Activated B cell treated with CpG ODN at 0.5 μM for 24 hours (primary cell): ENCODE results near the gene ALDH1L2. TPM values are rescaled to one million over a fixed set of nuclear protein-coding genes. Genes with fewer than 3 reads are reported as not detected.

Source experiments
- ATAC-seq: fragments of 200-7000 bp; cut with Tn5 transposase; one replicate; pipeline ENCODE4 v1.10.0; 2021; ENCODE audit warnings: low read depth, mild to moderate bottlenecking, moderate library complexity
- CTCF ChIA-PET: fragments of 350-600 bp; sonication (Branson Sonifier 250); formaldehyde crosslinking; loops from one replicate; lab custom pipeline; 2021; ENCODE audit warnings: antibody characterized with exemption; lab: Charles Lee
- POLR2A ChIA-PET: fragments of 350-600 bp; sonication (Branson Sonifier 250); formaldehyde crosslinking; loops from one replicate; lab custom pipeline; 2021; ENCODE audit warnings: antibody characterized with exemption; lab: Charles Lee
- DNase-seq: peaks from one replicate; pipeline ENCODE4 v3.0.0; 2022
- H3K27ac Mint-ChIP-seq: one replicate; pipeline ENCODE4 v1.8.0; 2020; ENCODE audit warnings: mixed read lengths
- H3K27me3 Mint-ChIP-seq: one replicate; pipeline ENCODE4 v1.8.0; 2021; ENCODE audit warnings: mixed read lengths
- H3K36me3 Mint-ChIP-seq: one replicate; pipeline ENCODE4 v1.8.0; 2021; ENCODE audit warnings: low read depth, mixed read lengths
- H3K4me1 Mint-ChIP-seq: one replicate; pipeline ENCODE4 v1.8.0; 2021; ENCODE audit warnings: mixed read lengths
- H3K4me3 Mint-ChIP-seq: one replicate; pipeline ENCODE4 v1.8.0; 2020; ENCODE audit warnings: mild to moderate bottlenecking, mixed read lengths
- H3K9me3 Mint-ChIP-seq: one replicate; pipeline ENCODE4 v1.8.0; 2020; ENCODE audit warnings: mixed read lengths
- CTCF ChIP-seq: fragments of 200-600 bp; IDR thresholded peaks from one replicate; pipeline ENCODE4 v1.8.0; 2022; ENCODE audit warnings: antibody characterized with exemption, mild to moderate bottlenecking
- intact Hi-C: fragments of 100-400 bp; cut with micrococcal nuclease; formaldehyde crosslinking; loops from one replicate; pipeline ENCODE4 v1.15.1; 2024
- total RNA-seq: library from RNA; stranded (reverse); gene quantifications from 2 replicates; pipeline ENCODE4 v1.2.3, GENCODE V29; 2022

Gene ALDH1L2
- total RNA-seq, 1 donor from 2014 or later = 6.5 TPM

GRCh38 chr12:105109465-105110212 lies 25.4 kb upstream of the ALDH1L2 start:
- POLR2A ChIA-PET = interaction anchor here (0.6 to 4.0 kb wide), 9 partner anchors 26 to 1180 kb away, joined by 3 to 29 read pairs (median 7); partner anchors contain the start of genes ALDH1L2, APPL2, HCFC2 and HSP90B1
- Mint-ChIP-seq H3K27me3 (no peaks in the 10 kb centered on the region), H3K36me3 (peaks cover 57% of the 10 kb centered on the region), H3K9me3 (no peaks in the 10 kb centered on the region), H3K4me1 (peaks cover 46% of the 10 kb centered on the region), H3K4me3 (peak overlapping the region; percentile 96), H3K27ac (peak overlapping the region; percentile 96)
- TF ChIP-seq CTCF = no peak
- ATAC-seq (no peak), DNase-seq (peak; percentile 22)
- CTCF ChIA-PET = no interaction called here
- intact Hi-C loops = loop anchor here (1.0 to 10.0 kb wide), 9 partner anchors 15 to 1848 kb away; partner anchors contain the start of genes EID3, NOPCHAP1, SLC41A2 and TCP11L2

- Mint-ChIP-seq H3K36me3 (peaks cover 42% of the 10 kb centered on the region), H3K9me3 (no peaks in the 10 kb centered on the region), H3K27ac (peak within 1 kb of the TSS; percentile 96), H3K27me3 (no peaks in the 10 kb centered on the region), H3K4me1 (peaks cover 33% of the 10 kb centered on the region), H3K4me3 (peak within 1 kb of the TSS; percentile 96)
- TF ChIP-seq CTCF = no peak
- ATAC-seq (peak; percentile 89), DNase-seq (peak; percentile 95)
- ChIA-PET POLR2A (interaction anchor here (0.5 to 4.0 kb wide), 26 partner anchors 10 to 1274 kb away, joined by 3 to 29 read pairs (median 4); partner anchors contain the start of genes ALDH1L2, APPL2, C12orf75 and HSP90B1), CTCF (no interaction called here)
- intact Hi-C loops = loop anchor here (1.0 to 10.0 kb wide), 13 partner anchors 17 to 1850 kb away; partner anchors contain the start of genes ALDH1L2, EID3, HSP90B1 and NFYB
These were observed 23.5 kb upstream of the ALDH1L2 start, which contains the start of gene WASHC4 for GRCh38 chr12:105107494-105108371. WASHC4 (plus strand) TSS chr12:105107731; CDS start chr12:105107801, 70 bp downstream.

- ATAC-seq (peak; percentile 0), DNase-seq (peak; percentile 18)
- Mint-ChIP-seq H3K9me3 (no peaks in the 10 kb centered on the region), H3K27ac (peak overlapping the region; percentile 96), H3K36me3 (peaks cover 37% of the 10 kb centered on the region), H3K27me3 (no peaks in the 10 kb centered on the region), H3K4me3 (peak overlapping the region; percentile 96), H3K4me1 (peaks cover 27% of the 10 kb centered on the region)
- ChIA-PET POLR2A (interaction anchor here (0.5 to 4.0 kb wide), 12 partner anchors 14 to 1274 kb away, joined by 3 to 29 read pairs (median 4); partner anchors contain the start of genes ALDH1L2, APPL2, HSP90B1 and NT5DC3), CTCF (no interaction called here)
- intact Hi-C loops = loop anchor here (1.0 to 10.0 kb wide), 11 partner anchors 23 to 1850 kb away; partner anchors contain the start of genes ALDH1L2, EID3, NFYB and NOPCHAP1
- TF ChIP-seq CTCF = no peak
These were observed 22.9 kb upstream of the ALDH1L2 start for GRCh38 chr12:105107171-105107493.

- CTCF ChIA-PET = no interaction called here
- POLR2A ChIA-PET = interaction anchor here (0.6 to 4.0 kb wide), 5 partner anchors 23 to 1177 kb away, joined by 3 to 29 read pairs (median 5); partner anchors contain the start of genes ALDH1L2, HSP90B1 and TDG
- no peak for DNase-seq
- intact Hi-C loops = loop anchor here (1.0 to 10.0 kb wide), 11 partner anchors 22 to 1851 kb away; partner anchors contain the start of genes ALDH1L2, EID3, NFYB and NOPCHAP1
- Mint-ChIP-seq H3K36me3 (peaks cover 33% of the 10 kb centered on the region), H3K27ac (peak overlapping the region; percentile 96), H3K9me3 (no peaks in the 10 kb centered on the region), H3K4me3 (peak overlapping the region; percentile 96), H3K4me1 (peaks cover 23% of the 10 kb centered on the region), H3K27me3 (no peaks in the 10 kb centered on the region)
- no peak for TF ChIP-seq CTCF
- ATAC-seq = no peak
These were observed 22.4 kb upstream of the ALDH1L2 start for GRCh38 chr12:105106621-105107020.
